Neutrophil (primary cell): ENCODE results near the gene ABCC8.

Source experiments
- H3K27ac ChIP-seq: fragments of 200-600 bp; sonication (generic); 2 replicates; pipeline ENCODE4 v1.5.1; 2016; ENCODE audit warnings: mild to moderate bottlenecking, moderate library complexity
- H3K27me3 ChIP-seq: fragments of 200-600 bp; sonication (generic); 2 replicates; pipeline ENCODE4 v1.6.0; 2016; ENCODE audit warnings: mild to moderate bottlenecking
- H3K36me3 ChIP-seq: fragments of 200-600 bp; sonication (generic); 2 replicates; pipeline ENCODE4 v1.5.1; 2017
- H3K4me1 ChIP-seq, 2 experiments: fragments of 200-600 bp in 1 of 2; sonication (generic) in 1 of 2; 1 replicate in 1 of 2; 2 replicates in 1 of 2; pipeline versions ENCODE4 v1.5.1 to v1.6.1; 2013 to 2016; ENCODE audit warnings: low read depth in 1 of 2, low read length in 1 of 2, mild to moderate bottlenecking in 1 of 2, moderate library complexity in 1 of 2; ENCODE audit not compliant: control insufficient read depth in 1 of 2, insufficient read depth in 1 of 2
- H3K4me3 ChIP-seq, 2 experiments: fragments of 200-600 bp in 1 of 2; sonication (generic) in 1 of 2; 1 replicate in 1 of 2; 2 replicates in 1 of 2; pipeline ENCODE4 v1.5.1; 2013 to 2016; ENCODE audit warnings: low read depth in 1 of 2, low read length in 1 of 2, mild to moderate bottlenecking in 1 of 2, moderate library complexity in 1 of 2
- H3K9me3 ChIP-seq: fragments of 200-600 bp; sonication (generic); 2 replicates; pipeline ENCODE4 v1.5.1; 2016
- CTCF ChIP-seq: fragments of 200-600 bp; sonication (generic); IDR thresholded peaks from 2 replicates; pipeline ENCODE4 v1.5.1; 2016; ENCODE audit warnings: antibody characterized with exemption

ABCC8 gene

GRCh38 chr11:17489751-17490150 lies 13.1 kb upstream of the ABCC8 start:
- Histone ChIP-seq H3K4me3 (no peak overlapping the region), H3K27me3 (no peaks in the 10 kb centered on the region), H3K27ac (no peak overlapping the region), H3K4me1 (no peaks in the 10 kb centered on the region), H3K9me3 (no peaks in the 10 kb centered on the region), H3K36me3 (no peaks in the 10 kb centered on the region)
- TF ChIP-seq CTCF, result no peak

DNA sequence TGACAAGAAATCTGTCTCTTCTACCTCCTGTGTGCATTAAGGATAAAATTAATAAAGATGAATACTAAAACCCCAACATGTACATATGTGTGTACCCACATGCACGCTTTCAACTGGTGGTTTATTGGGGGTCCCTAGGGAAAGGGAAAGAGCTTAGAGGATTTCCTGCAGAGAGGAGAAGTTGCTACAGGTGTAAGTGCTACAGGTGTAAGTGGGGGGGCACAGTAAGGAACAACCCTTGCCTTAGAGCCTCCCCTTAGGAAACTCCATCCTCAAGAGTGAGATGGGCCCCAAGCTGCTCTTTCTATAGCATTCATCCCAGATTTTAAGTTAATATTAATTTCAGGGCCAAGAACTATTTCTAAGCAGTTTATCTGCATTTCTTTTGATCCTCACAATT lies 11.9 kb upstream of the ABCC8 start:
- Histone ChIP-seq H3K4me1 (no peaks in the 10 kb centered on the region), H3K36me3 (no peaks in the 10 kb centered on the region), H3K9me3 (no peaks in the 10 kb centered on the region), H3K27ac (no peak overlapping the region), H3K27me3 (no peaks in the 10 kb centered on the region), H3K4me3 (no peak overlapping the region)
- TF ChIP-seq CTCF, result no peak

DNA sequence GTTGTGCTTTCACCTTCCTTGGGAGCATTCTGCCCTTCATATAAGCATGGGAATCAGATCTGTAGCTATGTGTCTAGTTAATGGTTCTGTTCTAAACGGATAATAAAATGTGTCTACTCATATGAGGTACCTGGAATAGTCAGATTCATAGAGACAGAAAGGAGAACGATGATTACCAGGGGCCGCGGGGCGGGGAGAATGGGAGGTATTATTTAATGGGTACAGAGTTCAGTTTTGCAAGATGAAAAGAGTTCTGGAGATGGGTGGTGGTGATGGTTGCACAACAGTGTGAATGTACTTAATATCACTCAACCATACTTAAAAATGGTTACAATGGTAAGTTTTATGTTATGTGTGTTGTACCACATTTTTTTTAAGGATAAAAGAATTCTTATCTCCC lies 10.0 kb upstream of the ABCC8 start:
- Histone ChIP-seq H3K4me1 (no peaks in the 10 kb centered on the region), H3K27me3 (no peaks in the 10 kb centered on the region), H3K27ac (no peak overlapping the region), H3K4me3 (no peak overlapping the region), H3K36me3 (no peaks in the 10 kb centered on the region), H3K9me3 (no peaks in the 10 kb centered on the region)
- TF ChIP-seq CTCF, result no peak

- no peak overlapping the region for H3K4me3 ChIP-seq
- H3K27ac ChIP-seq, result no peak overlapping the region
- H3K9me3 ChIP-seq, result no peaks in the 10 kb centered on the region
- H3K4me1 ChIP-seq, result no peaks in the 10 kb centered on the region
- H3K36me3 ChIP-seq, result no peaks in the 10 kb centered on the region
- H3K27me3 ChIP-seq, result peaks cover 22% of the 10 kb centered on the region
- no peak for TF ChIP-seq CTCF
Measured at GRCh38 chr11:17483505-17483904, 6.9 kb upstream of the ABCC8 start.

DNA sequence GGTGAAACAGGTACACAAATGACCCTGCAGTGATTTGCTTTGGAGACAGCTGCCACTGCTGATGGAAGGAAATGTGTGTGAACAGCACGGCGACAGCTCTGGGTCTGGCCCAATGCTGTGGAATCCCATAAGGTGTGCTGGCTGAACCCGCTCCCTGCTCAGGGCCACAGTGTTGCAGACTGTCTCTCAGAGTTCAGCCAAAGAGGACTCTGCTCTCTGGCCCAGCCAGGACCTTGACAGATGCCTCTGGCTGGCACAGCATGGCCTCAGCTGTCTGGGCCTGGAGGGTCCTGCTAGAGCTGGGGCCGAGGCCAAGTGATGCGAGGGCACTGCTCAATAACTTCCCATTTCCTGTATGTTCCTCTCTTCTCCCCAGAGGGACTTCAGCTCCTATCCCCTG lies 5.3 kb upstream of the ABCC8 start:
- Histone ChIP-seq H3K36me3 (no peaks in the 10 kb centered on the region), H3K4me1 (no peaks in the 10 kb centered on the region), H3K9me3 (no peaks in the 10 kb centered on the region), H3K27ac (no peak overlapping the region), H3K27me3 (peaks cover 38% of the 10 kb centered on the region), H3K4me3 (no peak overlapping the region)
- no peak for TF ChIP-seq CTCF
